Hematopoietic multipotent progenitor cell treated with erythropoietin and hydrocortisone succinate and interleukin-3 and kit ligand, for 8 days (in vitro differentiated cells): ENCODE results near the gene ZNF717.
"Not testable (repeated sequence)": the region's sequence is repeated elsewhere in the genome, so short reads cannot be mapped to it uniquely, and the experiment has no call there.

ENCODE experiments used
- DNase-seq: peaks from one replicate; pipeline ENCODE4 v3.0.0-alpha.2; 2015

Gene ZNF717

DNA sequence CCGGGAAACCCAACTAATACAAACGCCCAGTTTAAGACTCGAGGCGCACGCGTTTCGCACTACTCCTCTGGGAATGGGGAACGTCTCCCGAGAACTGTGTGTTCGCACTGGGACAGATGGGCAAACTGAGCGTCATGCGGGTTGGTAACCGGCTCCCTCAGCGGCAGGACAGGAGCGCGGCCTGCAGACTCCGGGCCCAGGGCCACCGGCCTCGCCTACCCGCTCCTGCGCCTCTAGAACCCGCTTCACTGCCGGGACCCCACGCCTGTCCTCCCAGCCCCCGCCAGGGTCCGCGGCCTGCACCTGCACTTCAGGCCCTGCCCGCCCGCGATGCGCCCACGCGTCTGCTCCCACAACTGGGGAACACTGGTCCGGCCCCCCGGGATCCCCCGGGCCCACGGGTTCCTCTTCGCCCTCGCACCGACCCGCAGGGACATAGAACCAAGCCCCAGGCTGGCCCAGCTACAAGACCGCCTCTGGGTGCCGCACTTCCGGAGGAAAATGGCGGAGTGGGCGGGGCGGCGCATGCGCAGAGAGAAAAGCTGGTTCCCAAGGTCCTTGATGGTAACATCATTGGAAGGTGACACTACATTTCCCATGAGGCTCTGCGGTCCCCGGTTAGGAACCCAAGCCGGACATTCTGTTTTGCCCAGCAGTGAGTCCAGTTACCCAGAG is at the start of gene ZNF717:
Gene ZNF717, minus strand, starts transcription at position 469 of the 675 bp plus-strand sequence. CDS start 2,187 bp downstream, outside the sequence.
- DNase-seq = peak; percentile 89

DNA sequence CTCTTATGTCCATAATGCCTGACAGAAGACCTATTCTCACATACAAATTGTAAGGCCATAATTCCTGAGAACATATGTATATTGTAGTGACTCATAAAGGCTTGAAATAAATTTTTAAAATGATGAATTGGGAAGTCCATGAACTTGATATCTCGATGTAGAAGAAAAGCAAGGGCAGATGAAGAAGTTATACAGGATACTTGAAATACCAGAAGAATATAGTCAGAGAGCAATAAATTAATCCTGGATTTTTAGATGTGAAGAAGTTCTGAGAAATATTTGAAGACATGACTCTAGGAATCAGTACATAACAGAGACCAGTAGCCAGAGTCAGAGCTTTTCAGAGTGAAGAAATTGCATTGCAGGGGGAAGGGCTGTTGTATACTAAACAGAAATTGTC is 45.7 kb upstream of the ZNF717 start:
- not testable (repeated sequence) for DNase-seq

DNA sequence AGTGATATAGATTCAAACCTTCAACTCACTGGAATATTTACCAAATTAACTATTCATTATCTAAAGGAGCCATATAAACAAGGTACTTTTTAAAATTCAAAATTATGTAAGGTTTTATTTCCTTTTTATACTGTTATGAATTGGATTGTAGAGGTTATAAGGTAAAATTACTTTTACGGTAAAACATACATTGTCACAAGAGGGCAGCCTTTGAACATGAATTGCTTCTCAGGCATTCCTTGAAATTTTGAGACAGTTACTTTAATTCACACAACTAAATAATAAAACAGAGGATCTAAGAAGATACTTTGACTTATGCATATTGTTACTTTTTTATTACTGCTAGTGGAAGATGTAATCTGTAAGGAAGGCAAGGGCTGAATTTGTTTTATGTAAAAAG is 32.7 kb upstream of the ZNF717 start:
- not testable (repeated sequence) for DNase-seq

DNA sequence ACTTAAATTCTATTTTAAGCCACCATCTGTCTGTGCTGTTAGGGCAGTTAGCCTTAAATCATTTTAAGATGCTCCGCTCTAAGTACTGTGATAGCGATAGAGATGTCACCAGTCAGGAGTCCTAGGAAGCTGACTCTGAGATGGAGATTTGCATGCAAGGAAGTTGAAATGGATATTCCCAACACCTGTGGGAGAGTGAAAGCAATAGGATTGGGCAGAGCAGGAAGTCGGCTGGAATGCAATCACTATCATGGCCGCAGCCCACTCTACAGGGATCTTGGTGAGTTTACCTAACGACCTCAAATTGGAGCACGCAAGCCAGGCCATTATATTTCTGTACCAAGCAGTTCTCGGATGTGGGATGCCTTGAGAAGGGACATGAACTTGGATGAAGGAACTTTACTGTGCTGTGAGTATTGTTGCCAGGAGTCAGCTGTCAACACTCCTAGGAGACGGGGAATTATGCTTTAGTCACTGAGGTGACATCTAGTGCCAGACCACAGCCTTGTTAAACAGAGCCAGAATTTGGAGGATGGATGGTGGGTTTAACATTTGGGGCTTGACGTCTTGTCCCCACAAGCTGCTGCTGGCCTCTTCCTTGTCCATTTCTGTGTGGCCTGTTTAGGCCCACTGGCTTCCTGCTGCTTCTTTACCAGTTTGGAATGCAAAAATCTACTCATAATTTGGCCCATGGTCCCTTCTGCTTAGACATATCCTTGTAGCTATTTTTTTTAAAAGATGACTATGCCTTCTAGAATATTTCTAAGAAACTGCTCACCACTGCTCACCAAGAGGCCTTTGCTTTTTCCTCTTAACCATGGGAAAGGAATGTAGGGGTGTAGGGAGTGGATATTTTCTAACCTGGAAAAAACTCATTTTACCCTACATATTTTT is 31.2 kb upstream of the ZNF717 start:
- not testable (repeated sequence) for DNase-seq

DNA sequence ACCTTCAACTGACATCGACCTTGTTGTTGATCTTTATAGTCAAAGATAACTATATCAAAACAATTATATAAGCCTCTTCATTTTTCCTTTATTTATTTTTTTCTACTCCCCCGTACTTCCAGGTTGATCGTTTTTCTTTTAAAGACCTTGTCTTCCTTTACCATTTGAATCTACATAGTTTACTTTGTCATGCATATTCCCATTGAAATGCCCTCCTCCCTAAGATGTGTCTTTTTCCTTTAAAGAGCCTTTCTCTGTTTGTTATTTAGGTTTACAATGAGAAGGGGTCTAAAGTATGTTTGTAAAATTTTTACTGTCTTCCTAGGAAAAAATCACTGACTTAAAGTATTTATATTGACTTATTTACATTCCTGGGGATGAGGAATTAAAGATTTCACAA is 29.4 kb upstream of the ZNF717 start:
- DNase-seq = no peak

DNA sequence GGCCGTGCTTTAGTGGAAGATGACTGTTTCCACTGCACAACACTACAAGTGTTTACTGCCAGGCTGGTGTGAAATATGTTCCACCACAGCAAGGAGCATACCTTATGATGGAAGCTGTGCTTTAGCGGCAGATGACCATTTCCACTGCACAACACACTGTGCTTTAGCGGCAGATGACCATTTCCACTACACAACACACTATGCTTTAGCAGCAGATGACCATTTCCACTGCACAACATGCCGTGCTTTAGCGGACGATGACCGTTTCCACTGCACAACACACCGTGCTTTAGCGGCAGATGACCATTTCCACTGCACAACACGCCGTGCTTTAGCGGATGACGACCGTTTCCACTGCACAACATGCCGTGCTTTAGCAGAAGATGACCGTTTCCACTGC is 2.8 kb downstream of the ZNF717 start:
- DNase-seq = no peak

DNA sequence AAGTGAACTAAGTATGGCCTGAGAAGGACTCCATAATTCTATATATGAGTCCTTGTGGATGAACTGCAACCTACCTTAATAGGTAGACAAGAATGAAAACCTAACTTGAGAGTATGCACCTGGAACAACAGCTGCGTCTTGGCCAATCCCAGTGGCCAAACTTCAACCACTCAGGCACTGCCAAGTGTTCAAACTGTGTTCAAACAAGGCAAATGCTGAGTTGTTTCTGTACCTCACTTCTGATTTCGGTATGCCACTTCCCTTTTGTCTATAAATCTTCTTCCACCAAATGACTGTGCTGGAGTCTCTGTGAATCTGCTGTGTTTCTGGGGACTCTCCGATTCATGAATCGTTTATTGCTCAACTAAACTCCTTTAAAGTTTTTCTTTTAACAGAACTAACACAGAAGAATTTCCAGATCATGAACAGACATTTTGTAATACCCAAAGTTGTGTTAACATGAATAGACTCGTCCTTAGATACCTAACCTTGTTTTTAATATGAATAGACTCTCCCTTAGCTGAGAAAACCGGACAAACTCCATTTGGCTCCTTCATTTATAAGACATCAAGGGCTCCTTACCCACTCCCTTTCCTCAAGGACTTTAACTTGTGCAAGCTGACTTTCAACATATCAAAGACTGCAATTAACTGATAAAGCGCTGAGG is 4.1 kb downstream of the ZNF717 start:
- DNase-seq = no peak

DNA sequence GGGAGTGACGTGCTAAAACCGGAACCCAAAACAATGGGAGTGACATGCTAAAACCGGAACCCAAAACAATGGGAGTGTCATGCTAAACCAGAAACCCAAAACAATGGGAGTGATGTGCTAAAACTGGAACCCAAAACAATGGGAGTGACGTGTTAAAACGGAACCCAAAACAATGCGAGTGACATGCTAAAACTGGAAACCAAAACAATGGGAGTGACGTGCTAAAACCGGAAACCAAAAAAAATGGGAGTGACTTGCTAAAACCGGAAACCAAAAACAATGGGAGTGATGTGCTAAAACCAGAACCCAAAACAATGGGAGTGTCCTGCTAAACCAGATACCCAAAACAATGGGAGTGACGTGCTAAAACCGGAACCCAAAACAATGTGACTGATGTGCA is 7.6 kb downstream of the ZNF717 start:
- DNase-seq = not testable (repeated sequence)

DNA sequence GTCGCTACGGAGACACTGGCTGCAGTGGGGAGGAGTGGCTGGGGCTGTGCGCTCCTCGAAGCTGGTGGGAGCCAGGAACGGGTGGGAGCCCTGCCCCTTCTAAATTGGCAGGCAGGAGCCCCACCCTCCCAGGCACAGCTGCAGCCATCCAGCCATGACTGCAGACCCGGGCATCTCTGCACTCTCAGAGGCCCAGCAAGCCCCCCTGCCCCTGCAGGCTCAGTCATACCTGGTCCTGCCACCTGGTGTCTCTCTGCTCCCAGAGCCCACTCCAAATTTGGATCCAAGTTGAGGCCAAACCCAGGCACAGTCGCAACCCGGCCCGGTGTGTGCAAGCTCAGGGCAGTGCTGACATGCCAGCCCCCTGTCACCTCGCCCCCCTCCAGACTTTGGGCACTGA is 13.7 kb downstream of the ZNF717 start:
- DNase-seq = not testable (repeated sequence)

DNA sequence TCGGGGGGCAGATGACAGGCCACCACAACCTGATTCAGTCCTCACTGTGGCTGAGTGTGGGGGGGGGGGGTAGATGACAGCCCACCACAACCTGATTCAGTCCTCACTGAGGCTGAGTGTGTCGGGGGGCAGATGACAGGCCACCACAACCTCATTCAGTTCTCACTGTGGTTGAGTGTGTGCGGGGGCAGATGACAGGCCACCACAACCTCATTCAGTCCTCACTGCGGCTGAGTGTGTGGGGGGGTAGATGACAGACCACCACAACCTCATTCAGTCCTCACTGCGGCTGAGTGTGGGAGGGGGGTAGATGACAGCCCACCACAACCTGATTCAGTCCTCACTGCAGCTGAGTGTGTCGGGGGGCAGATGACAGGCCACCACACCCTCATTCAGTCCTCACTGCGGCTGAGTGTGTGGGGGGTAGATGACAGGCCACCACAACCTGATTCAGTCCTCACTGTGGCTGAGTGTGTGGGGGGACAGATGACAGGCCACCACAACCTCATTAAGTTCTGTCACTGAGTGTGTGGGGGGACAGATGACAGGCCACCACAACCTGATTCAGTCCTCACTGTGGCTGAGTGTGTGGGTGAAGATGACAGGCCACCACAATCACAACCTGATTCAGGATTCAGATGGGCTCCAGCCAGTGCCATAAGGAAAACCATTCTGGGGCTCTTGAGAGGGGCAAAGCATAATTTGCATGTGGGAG is 16.9 kb downstream of the ZNF717 start:
- no peak for DNase-seq

DNA sequence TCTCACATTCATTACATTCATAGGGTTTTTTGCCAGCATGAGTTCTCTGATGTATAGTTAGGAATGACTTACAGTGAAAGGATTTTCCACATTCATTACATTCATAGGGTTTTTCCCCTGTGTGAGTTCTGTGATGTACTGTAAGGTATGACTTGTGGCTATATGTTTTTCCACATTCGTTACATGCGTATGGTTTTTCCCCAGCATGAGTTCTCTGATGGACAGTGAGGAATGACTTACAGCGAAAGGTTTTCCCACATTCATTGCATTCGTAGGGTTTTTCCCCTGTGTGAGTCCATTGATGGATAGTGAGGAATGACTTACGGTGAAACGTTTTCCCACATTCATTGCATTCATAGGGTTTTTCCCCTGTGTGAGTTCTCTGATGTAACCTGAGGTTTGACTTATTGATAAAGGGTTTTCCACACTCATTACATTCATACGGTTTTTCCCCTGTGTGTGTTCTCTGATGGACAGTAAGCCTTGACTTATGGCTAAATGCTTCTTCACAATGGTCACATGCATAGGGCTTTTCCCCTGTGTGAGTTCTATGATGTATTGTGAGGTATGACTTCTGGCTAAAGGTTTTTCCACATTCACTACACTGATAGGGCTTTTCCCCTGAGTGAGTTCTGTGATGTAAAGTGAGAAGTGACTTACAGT is 47.4 kb downstream of the ZNF717 start:
- DNase-seq = peak; percentile 3

DNA sequence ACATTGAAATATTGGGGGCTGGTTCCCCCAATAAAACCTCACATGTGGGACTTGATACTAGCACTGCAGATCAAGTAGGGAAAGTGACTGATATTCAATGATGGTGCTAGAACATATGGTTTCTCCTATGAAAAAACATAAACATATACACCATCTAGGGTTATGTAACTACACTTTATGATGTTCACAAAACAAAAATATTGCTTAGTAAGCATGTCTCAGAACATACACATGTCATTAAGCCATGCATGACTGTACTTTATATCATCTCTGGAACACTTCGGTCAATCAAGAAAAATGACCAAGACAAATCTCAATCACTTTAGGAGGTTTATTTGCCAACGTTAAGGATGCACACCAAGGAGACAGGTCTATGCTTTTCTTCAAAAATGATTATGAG is 57.4 kb downstream of the ZNF717 start:
- no peak for DNase-seq

DNA sequence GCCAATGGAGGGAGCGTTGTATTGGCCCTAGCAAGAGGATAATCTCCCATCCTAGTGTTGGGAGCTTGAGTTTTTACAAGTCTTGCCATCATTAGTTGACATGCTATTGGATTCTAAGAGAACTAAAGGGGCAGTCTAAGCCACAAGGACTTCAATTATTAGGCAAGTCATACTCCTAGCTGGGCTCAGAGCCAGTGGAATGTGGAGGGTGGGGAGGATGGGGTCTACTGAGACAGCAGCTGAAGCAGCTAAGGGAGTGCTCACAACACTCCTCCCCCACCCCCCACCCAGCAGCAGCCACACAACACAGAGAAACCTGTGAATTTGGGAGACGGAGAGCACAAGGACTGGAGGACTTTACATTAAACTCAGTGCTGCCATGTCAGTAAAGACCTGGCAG is 93.3 kb downstream of the ZNF717 start:
- DNase-seq = no peak

DNA sequence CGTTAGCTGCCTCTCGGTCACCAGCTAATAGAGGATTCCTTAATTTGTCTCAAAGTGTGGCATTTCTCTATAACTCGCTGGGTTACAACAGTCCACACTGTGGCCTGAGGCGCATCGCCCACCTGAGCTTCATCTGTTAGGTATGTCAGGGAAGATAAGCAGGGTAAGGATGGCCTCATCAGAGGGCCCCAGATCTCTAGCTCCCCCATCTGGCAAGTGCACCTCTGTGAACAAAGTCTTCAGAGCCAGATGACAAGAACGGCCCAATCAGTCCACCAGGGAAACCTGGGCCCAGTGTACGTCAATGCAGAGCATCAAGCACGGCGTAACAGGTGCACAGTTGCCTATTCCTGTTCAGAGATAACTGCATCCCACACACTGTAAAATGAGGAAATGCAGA is 98.0 kb downstream of the ZNF717 start:
- no peak for DNase-seq
